NB4 (cell line): ENCODE results near the gene EML4.

Source experiments
- DNase-seq: peaks from one replicate; pipeline ENCODE4 v3.0.0; 2010; ENCODE audit warnings: low read depth
- H3K4me3 ChIP-seq: one replicate; pipeline ENCODE4 v1.5.1; 2011; ENCODE audit warnings: mild to moderate bottlenecking, low read depth, low read length, moderate library complexity
- CTCF ChIP-seq: IDR thresholded peaks from one replicate; pipeline ENCODE4 v1.5.1; 2012; ENCODE audit warnings: low read depth, low read length
- MAX ChIP-seq: IDR thresholded peaks from 2 replicates; pipeline ENCODE4 v1.6.1; 2011; ENCODE audit warnings: low read depth, low read length
- MYC ChIP-seq: IDR thresholded peaks from 2 replicates; pipeline ENCODE4 v1.6.1; 2011; ENCODE audit warnings: low read depth, low read length
- POLR2A ChIP-seq: IDR thresholded peaks from 2 replicates; pipeline ENCODE4 v1.6.1; 2011; ENCODE audit warnings: mild to moderate bottlenecking; ENCODE audit not compliant: insufficient read length; ENCODE audit errors: extremely low read depth

EML4 gene

GRCh38 chr2:42186366-42186765 is 17.2 kb downstream of the EML4 start:
- no peak for DNase-seq
- H3K4me3 ChIP-seq: no peak overlapping the region
- TF ChIP-seq MAX (no peak), MYC (no peak), CTCF (no peak), POLR2A (no peak)

- TF ChIP-seq POLR2A: no peak
- TF ChIP-seq MYC: no peak
- TF ChIP-seq MAX: no peak
- no peak for TF ChIP-seq CTCF
- no peak overlapping the region for H3K4me3 ChIP-seq
- no peak for DNase-seq
Observed at GRCh38 chr2:42186945-42187632, 17.9 kb downstream of the EML4 start.

- H3K4me3 ChIP-seq: no peak overlapping the region
- no peak for DNase-seq
- TF ChIP-seq POLR2A (no peak), MAX (no peak), CTCF (no peak), MYC (no peak)
Observed at GRCh38 chr2:42187886-42188285, 18.7 kb downstream of the EML4 start.

- no peak overlapping the region for H3K4me3 ChIP-seq
- DNase-seq: no peak
- TF ChIP-seq MYC: no peak
- TF ChIP-seq CTCF: no peak
- no peak for TF ChIP-seq MAX
- no peak for TF ChIP-seq POLR2A
Observed at GRCh38 chr2:42189235-42189566, 20.0 kb downstream of the EML4 start.

- H3K4me3 ChIP-seq: no peak overlapping the region
- no peak for DNase-seq
- TF ChIP-seq MYC: no peak
Observed at GRCh38 chr2:42190191-42190590, 21.0 kb downstream of the EML4 start.

GRCh38 chr2:42191285-42192009 is 22.3 kb downstream of the EML4 start:
- H3K4me3 ChIP-seq: no peak overlapping the region
- no peak for TF ChIP-seq MYC
- TF ChIP-seq MAX: no peak
- TF ChIP-seq CTCF: no peak
- TF ChIP-seq POLR2A: no peak
- DNase-seq: no peak
